Cardiac fibroblast (primary cell): ENCODE data around the gene ZFP30.

Experiments used
- DNase-seq, 2 donors: peaks; one replicate each; pipeline versions ENCODE4 v3.0.0 to v3.0.0-alpha.2; 2010; ENCODE audit warnings: low read depth in 2 of 2
- H3K4me3 ChIP-seq, 2 donors: replicated peaks in 1 of 2; 1 replicate in 1 of 2; 2 replicates in 1 of 2; pipeline ENCODE4 v1.5.1; 2011; ENCODE audit warnings: low read depth in 2 of 2, low read length in 2 of 2, mild to moderate bottlenecking in 2 of 2, moderate library complexity in 1 of 2
- TF ChIP-seq, protein P1 (sequence below): IDR thresholded peaks from one replicate; pipeline ENCODE4 v1.5.1; 2011; ENCODE audit warnings: low read depth, mild to moderate bottlenecking, low read length, inconsistent platforms

Gene ZFP30

DNA sequence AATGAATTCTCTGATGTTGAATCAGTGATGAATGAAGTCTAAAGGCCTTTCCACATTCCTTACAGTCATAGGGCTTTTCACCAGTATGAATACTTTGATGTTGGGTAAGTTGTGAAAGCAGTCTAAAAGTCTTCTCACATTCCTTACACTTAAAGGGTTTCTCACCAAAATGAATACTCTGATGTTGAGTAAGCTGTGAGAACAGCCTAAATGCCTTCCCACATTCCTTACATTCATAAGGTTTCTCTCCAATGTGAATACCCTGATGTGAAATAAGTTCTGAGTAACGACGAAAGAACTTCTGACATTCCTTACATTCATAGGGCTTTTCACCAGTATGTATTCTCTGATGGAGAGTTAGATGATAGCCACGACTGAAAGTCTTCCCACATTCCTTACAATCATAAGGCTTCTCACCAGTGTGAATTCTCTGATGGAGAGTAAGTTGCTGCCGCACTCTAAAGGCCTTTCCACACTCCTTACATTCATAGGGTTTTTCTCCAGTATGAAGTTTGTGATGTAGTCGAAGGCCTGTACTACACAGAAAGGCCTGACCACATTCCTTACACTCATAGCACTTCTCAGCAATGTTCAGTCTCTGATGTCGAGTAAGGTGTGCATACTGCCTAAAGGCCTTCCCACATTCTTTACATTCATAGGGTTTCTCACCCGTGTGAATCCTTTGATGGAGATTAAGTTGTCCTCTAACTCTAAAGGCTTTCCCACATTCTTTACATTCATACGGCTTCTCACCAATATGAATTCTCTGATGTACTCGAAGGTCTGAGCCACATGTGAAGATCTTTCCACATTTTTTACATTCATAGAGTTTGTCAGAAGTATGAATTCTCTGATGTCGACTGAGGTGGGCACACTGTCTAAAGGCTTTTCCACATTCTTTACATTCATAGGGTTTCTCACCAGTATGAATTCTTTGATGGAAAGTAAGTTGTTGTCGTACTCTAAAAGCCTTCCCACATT, 19.9 kb downstream of the ZFP30 start:
- no peak overlapping the region for H3K4me3 ChIP-seq
- DNase-seq, result no peak
- TF ChIP-seq, protein P1, sequence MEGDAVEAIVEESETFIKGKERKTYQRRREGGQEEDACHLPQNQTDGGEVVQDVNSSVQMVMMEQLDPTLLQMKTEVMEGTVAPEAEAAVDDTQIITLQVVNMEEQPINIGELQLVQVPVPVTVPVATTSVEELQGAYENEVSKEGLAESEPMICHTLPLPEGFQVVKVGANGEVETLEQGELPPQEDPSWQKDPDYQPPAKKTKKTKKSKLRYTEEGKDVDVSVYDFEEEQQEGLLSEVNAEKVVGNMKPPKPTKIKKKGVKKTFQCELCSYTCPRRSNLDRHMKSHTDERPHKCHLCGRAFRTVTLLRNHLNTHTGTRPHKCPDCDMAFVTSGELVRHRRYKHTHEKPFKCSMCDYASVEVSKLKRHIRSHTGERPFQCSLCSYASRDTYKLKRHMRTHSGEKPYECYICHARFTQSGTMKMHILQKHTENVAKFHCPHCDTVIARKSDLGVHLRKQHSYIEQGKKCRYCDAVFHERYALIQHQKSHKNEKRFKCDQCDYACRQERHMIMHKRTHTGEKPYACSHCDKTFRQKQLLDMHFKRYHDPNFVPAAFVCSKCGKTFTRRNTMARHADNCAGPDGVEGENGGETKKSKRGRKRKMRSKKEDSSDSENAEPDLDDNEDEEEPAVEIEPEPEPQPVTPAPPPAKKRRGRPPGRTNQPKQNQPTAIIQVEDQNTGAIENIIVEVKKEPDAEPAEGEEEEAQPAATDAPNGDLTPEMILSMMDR, result no peak

DNA sequence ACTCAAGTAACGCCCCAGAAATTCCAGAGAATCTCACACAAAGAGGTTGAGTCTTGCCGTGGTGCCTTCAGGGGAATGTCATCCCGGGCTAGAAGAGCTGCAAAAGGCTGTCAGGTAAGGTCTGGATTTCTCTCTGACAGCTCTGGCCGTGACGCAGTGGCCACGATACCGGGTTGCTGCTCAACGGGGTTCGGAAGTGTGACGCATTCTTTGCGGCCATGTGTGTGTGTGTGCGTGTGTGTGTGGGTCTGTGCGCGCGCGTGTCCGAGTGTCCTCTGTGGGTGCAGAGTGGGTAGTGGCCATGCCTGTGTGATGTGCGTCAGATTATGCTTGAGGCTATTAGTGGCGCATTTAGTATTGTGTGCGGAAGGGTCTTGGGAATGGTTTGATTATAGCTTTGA, 60.3 kb downstream of the ZFP30 start:
- H3K4me3 ChIP-seq, result peak overlapping the region; percentile 80 to 91
- DNase-seq, result peak in 1 of 2 donors; percentile 65
- TF ChIP-seq, protein P1, result no peak

DNA sequence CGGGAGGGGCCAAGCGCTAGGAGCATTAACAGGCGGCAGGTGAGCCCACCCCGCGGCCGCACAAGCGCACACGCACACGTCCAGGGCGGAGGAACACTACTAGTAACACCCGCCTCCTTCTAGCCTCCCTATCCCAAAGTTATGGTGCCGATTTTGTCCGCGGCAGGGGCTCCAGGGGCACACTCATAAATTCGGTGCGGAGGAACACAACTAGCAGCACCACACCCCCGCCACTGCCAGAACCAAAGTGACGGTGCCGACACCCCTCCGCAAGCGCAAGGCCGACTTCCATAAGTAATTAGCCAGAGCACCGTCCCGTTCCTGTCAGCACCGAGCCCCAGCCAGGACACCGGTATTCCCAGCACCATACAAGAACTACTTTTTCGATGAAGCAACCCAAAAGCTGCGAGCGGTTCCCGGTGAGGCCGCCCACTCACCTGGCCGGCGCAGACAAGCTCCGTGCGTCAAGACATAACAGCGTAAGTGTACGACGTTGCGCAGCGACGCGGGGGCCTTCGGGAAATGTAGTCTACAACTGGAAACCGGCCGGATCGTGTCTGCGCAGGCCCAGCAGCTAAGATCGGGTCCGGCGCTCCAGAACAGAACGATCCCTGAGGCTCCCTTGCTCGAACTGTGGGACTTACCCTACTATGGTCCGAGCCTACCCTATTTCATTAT, 60.8 kb downstream of the ZFP30 start, which contains the start of the genes ZNF540 and ZNF571:
Gene ZNF540 (plus strand): TSS at position 573 of the 678 bp plus-strand sequence. CDS start 3,572 bp downstream, outside the sequence.
Gene ZNF571 (minus strand): TSS at position 489 of the 678 bp plus-strand sequence. CDS start 8,116 bp downstream, outside the sequence.
- TF ChIP-seq, protein P1, result no peak
- peak within 1 kb of the TSS; percentile 80 to 91 for H3K4me3 ChIP-seq
- peak; percentile 95 to 97 for DNase-seq

DNA sequence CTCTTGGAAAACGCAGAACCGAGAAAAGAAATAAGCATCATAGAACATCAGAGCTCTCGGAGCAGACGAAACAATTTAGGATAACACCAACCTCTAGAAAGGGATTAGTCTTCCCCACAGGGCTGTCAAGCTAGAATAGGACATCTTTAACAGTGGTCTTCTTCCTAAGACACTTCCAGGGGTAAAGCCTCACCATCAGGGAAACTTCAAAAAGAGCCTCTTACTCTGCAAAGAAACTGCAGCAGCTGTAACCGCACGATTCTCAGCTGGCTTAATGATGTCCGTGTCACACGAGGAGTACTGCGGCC, 61.3 kb downstream of the ZFP30 start:
- no peak for DNase-seq
- H3K4me3 ChIP-seq, result peak overlapping the region; percentile 80 to 91
- TF ChIP-seq, protein P1, result no peak

DNA sequence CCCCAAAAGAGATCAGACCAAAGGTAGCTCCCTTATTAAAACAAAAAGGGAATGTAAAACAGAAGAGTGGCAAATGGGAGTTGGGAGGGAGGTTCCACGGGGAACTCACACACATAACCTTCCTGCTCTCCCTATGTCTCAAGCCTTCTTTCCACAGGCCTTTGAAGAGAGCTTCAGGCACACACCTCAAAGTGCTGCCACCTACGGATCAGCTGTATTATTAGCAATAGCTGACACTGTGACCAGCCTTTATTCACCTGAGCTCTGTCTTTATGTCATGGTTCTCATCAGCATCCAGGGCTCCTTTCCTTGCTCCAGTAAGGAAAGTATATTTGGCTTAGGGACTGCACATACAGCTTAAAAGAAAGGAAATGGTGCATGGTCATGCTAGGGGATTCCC, 71.9 kb downstream of the ZFP30 start:
- no peak for DNase-seq
- H3K4me3 ChIP-seq, result no peak overlapping the region

DNA sequence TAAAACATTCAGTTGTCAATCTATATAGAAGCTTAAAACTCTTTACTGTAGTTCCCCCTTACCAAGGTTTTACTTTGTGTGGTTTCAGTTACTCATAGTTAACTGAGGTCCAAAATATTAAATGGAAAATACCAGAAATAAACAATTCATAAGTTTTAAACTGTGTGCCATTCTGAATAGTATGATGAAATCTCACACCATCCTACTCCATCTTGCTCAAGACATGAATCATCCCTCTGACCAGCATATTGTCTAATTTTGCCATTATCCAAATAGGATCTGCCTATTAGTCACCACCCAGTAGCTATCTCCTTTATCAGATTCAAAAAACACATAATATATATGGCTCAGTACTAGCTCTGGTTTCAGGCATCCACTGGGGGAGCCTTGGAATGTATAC, 83.1 kb downstream of the ZFP30 start:
- H3K4me3 ChIP-seq, result no peak overlapping the region
- DNase-seq, result peak in 1 of 2 donors; percentile 83
- TF ChIP-seq, protein P1, result no peak

More for the DNA sequence above, 71.9 kb downstream of the ZFP30 start:
- TF ChIP-seq, protein P1, result no peak
